GM10266 (cell line): ENCODE results near the gene CD3D.

Experiments
- DNase-seq: peaks from one replicate; pipeline ENCODE4 v3.0.0; 2012; ENCODE audit errors: extremely low spot score
- TF ChIP-seq, protein P1 (sequence below): IDR thresholded peaks from 2 replicates; pipeline ENCODE4 v1.5.1; 2012; ENCODE audit warnings: mild to moderate bottlenecking, low read depth; ENCODE audit not compliant: control insufficient read depth, insufficient read depth; ENCODE audit errors: missing control alignments

CD3D gene

DNA sequence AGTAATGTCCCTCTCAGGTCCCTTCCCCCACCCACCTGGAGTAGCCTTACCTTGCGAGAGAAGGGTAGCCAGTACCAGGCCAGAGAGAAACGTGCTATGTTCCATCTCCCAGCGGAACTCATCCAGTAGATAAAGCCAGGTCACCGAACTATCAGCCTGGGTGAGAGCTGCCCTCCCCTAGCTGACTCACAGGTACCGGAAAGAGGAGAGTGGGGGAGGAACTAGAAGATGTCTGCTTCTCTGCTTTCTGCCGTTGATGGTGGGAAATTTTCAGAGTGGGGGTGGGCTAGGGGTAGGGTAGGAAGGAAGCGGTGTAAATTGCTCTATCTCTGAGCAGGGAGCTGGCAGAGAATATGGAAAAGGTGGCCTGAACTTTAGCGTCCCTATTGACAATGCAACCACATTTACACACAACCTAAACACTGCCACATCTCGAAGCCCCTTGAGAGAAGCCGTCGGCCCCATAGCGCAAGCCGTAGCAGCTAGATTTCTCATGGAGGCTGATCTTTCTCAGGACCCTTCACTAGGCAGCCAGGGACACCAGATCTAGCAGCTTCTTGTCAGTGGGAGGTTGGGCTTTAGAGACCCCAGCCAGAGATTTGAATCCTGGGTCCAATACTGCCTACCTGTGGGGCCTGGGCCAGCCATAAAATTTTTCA lies at the start of gene CD3D:
TSS of gene CD3D (minus strand) at position 203 of the 659 bp plus-strand sequence. CDS start at position 105, 98 bp downstream.
- TF ChIP-seq, protein P1, sequence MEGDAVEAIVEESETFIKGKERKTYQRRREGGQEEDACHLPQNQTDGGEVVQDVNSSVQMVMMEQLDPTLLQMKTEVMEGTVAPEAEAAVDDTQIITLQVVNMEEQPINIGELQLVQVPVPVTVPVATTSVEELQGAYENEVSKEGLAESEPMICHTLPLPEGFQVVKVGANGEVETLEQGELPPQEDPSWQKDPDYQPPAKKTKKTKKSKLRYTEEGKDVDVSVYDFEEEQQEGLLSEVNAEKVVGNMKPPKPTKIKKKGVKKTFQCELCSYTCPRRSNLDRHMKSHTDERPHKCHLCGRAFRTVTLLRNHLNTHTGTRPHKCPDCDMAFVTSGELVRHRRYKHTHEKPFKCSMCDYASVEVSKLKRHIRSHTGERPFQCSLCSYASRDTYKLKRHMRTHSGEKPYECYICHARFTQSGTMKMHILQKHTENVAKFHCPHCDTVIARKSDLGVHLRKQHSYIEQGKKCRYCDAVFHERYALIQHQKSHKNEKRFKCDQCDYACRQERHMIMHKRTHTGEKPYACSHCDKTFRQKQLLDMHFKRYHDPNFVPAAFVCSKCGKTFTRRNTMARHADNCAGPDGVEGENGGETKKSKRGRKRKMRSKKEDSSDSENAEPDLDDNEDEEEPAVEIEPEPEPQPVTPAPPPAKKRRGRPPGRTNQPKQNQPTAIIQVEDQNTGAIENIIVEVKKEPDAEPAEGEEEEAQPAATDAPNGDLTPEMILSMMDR = no peak
- DNase-seq = no peak

DNA sequence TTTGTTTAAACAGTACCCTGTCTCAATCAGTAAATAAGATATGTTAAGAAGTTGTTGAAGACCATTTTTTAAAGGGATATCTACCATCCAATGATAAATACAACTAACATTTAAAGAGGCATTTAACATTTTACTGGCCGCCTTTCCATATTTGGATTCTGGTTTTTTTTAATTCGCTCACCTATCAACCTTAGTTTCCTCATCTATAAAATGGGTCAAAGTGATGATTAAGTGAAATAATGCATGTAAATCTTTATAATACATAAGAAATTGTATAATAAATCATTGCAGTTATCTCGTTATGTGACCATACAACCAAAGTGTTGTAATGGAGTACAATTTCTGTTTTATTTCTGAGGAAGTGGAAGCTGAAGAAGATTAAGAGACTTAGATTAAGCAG lies 41.2 kb upstream of the CD3D start:
- DNase-seq = no peak
- TF ChIP-seq, protein P1 = no peak

DNA sequence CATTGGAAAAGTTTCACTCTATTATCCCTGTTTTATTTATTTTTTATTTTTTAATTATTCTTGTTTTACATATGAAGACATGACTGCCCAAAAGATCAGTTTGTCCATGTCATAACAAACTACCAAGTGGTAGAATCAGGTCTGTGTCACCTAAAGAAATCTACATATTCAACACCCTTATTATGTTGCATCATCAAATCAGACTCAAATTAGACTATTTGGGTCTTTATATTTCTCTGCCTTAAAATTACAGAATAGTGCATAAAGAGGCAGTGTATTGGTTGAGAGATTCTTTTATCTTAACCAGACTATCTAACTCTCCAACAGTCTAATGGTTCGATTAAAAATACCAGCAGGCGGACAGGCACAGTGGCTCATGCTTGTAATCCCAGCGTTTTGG lies 40.4 kb upstream of the CD3D start:
- no peak for DNase-seq
- TF ChIP-seq, protein P1 = no peak

DNA sequence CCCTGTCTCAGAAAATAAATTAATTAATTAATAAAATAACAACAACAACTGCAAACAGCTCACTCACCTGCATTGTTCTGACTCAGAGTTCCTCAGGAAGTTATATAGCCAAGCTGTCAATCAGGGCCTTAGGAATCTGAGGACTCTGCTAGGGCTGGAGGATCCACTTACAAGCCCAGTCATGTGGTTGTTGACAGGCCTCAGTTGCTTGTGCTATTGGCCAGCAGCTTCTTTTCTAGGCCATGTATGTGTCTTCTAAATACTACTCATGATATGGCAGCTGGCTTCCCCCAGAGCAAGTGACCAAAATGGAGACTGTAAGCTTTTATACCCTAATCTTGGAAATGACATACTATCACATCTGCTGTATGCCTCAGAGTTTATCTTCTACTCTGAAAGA lies 38.1 kb upstream of the CD3D start:
- TF ChIP-seq, protein P1 = no peak
- no peak for DNase-seq

DNA sequence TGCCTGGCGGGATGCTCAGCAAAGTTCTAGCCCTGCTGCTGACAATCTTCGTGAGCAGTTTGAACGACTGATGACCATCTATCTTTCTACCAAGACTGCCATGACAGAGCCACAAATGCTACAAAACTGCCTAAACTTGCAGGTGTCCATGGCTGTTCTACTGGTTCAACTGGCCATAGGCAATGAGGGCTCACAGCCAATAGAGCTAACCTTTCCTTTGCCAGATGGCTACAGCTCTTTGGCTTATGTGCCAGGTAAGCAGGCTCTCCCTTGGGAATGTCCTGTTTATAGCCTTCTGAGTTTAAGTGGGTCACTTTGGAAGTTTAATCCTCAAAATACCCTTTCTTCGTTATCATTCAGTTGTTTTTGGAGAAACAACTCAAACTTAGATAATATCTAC lies 37.0 kb upstream of the CD3D start:
- TF ChIP-seq, protein P1 = no peak
- DNase-seq = no peak

DNA sequence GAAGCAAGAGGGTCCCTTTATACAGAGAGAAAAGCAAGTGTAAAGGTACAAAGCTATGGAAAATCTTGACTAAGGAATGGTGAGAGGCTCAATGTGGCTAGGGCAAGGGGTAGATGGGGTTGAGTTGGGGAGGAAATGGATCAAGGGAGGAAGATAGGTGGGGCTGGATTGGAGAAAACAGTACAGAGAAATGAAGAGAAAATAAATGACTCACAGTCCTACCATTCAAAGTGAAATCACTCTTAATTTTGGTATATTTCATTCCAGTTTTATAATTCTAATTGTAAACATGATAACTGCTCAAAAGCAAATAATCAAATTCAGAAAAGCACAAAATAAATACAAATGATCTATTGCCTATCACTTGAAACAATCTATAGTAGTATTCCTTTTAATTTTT lies 33.5 kb upstream of the CD3D start:
- TF ChIP-seq, protein P1 = no peak
- no peak for DNase-seq

DNA sequence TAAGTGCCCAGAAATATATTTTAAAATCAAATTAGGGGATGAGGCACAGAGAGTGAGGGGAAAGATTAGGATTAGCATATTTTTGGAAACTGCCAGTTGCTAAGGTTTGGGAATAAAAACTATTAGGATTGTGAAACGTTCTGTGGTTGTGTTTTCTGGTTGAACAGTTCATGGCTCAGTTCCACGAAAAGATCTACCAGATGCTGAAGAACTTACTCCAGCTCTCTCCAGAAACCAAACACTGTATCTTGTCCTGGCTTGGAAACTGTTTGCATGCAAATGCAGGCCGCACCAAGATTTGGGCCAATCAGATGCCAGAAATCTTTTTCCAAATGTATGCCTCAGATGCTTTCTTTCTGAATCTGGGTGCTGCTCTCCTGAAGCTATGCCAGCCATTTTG lies 32.2 kb upstream of the CD3D start:
- TF ChIP-seq, protein P1 = no peak
- no peak for DNase-seq
